ENCODE data around the gene HOXB4. TPM values are rescaled to one million over a fixed set of nuclear protein-coding genes. Genes with fewer than 3 reads are reported as not detected.

HOXB4 gene
- total RNA-seq, 2 donors from 2014 or later, result 0.41 to 1.1 TPM

GRCh38 chr17:48617471-48618255 lies 39.5 kb upstream of the HOXB4 start:
- Histone ChIP-seq H3K36me3 (no peaks in the 10 kb centered on the region), H3K9me3 (no peaks in the 10 kb centered on the region), H3K4me3 (no peak overlapping the region), H3K4me1 (replicated peaks) (peaks cover 8% of the 10 kb centered on the region), H3K27ac (no peak overlapping the region), H3K27me3 (replicated peaks; ENCODE audit: insufficient read depth) (peaks cover 65% of the 10 kb centered on the region)
- TF ChIP-seq POLR2A (IDR thresholded peaks at IDR 0.05) (no peak), POLR2AphosphoS5 (IDR thresholded peaks at IDR 0.05) (no peak)
- TF ChIP-seq, protein P1, sequence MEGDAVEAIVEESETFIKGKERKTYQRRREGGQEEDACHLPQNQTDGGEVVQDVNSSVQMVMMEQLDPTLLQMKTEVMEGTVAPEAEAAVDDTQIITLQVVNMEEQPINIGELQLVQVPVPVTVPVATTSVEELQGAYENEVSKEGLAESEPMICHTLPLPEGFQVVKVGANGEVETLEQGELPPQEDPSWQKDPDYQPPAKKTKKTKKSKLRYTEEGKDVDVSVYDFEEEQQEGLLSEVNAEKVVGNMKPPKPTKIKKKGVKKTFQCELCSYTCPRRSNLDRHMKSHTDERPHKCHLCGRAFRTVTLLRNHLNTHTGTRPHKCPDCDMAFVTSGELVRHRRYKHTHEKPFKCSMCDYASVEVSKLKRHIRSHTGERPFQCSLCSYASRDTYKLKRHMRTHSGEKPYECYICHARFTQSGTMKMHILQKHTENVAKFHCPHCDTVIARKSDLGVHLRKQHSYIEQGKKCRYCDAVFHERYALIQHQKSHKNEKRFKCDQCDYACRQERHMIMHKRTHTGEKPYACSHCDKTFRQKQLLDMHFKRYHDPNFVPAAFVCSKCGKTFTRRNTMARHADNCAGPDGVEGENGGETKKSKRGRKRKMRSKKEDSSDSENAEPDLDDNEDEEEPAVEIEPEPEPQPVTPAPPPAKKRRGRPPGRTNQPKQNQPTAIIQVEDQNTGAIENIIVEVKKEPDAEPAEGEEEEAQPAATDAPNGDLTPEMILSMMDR (IDR thresholded peaks at IDR 0.05), result no peak
- 11% methylated on average over 36 of the region's 43 CpGs for WGBS
- no peak for DNase-seq (ENCODE audit: low spot score)
- intact Hi-C loops (cut with DNase I), result loop anchor here (5.0 kb wide), 2 partner anchors 280 to 595 kb away; no protein-coding TSS in a partner anchor

- intact Hi-C loops (cut with DNase I), result loop anchor here (5.0 kb wide), 2 partner anchors 280 to 595 kb away; no protein-coding TSS in a partner anchor
- Histone ChIP-seq H3K36me3 (no peaks in the 10 kb centered on the region), H3K27me3 (replicated peaks; ENCODE audit: insufficient read depth) (peaks cover 60% of the 10 kb centered on the region), H3K4me1 (replicated peaks) (peaks cover 8% of the 10 kb centered on the region), H3K4me3 (no peak overlapping the region), H3K27ac (no peak overlapping the region), H3K9me3 (no peaks in the 10 kb centered on the region)
- no peak for DNase-seq (ENCODE audit: low spot score)
- no peak for TF ChIP-seq POLR2A (IDR thresholded peaks at IDR 0.05)
- TF ChIP-seq, protein P1 (IDR thresholded peaks at IDR 0.05), result no peak
- no peak for TF ChIP-seq POLR2AphosphoS5 (IDR thresholded peaks at IDR 0.05)
- WGBS, result 19% methylated on average over 15 of the region's 15 CpGs
Observed at GRCh38 chr17:48616717-48617470, 38.7 kb upstream of the HOXB4 start.

DNA sequence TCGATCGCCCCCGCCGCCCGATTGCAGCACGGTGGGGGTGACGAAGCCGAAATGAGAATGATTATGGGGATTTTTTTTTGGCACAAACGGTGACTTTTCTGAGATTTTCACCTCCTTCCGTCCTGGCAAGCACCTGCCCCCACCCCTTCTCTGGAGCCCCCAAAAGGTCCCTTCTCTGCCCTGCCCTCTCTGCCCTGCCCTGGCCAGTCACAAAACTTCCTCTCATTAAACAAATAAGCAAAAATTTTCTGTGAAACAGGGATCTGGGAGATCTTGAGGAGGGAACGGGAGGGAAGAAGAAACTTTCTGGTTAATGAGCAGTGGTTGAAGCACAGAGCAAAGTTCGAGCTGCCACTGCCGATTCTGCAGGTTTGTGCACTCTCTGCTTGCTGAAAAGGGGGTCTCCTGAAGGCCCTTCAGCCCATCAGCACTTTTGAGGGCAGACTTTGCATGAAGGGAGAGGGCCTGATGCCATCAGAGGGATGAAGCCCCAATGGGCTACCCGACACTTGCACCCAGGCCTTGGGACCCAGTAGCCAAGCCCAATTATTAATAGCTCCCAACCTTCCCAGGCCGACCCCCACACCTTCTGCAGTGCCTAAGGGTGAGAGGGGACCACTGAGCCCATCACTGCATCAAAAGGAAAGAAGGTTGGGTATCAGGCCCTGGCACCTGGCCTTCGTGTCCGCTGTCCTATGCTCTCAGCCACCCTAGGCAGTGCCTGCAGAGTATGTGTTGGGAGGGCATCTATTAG lies 38.0 kb upstream of the HOXB4 start:
- Histone ChIP-seq H3K27me3 (replicated peaks; ENCODE audit: insufficient read depth) (peaks cover 56% of the 10 kb centered on the region), H3K27ac (no peak overlapping the region), H3K9me3 (no peaks in the 10 kb centered on the region), H3K36me3 (no peaks in the 10 kb centered on the region), H3K4me3 (no peak overlapping the region), H3K4me1 (replicated peaks) (peaks cover 8% of the 10 kb centered on the region)
- DNase-seq (ENCODE audit: low spot score), result no peak
- WGBS, result 24% methylated on average over 16 of the region's 17 CpGs
- intact Hi-C loops (cut with DNase I), result loop anchor here (5.0 kb wide), 2 partner anchors 279 to 594 kb away; no protein-coding TSS in a partner anchor
- no peak for TF ChIP-seq POLR2AphosphoS5 (IDR thresholded peaks at IDR 0.05)
- TF ChIP-seq POLR2A (IDR thresholded peaks at IDR 0.05), result no peak
- TF ChIP-seq, protein P1 (IDR thresholded peaks at IDR 0.05), result no peak

DNA sequence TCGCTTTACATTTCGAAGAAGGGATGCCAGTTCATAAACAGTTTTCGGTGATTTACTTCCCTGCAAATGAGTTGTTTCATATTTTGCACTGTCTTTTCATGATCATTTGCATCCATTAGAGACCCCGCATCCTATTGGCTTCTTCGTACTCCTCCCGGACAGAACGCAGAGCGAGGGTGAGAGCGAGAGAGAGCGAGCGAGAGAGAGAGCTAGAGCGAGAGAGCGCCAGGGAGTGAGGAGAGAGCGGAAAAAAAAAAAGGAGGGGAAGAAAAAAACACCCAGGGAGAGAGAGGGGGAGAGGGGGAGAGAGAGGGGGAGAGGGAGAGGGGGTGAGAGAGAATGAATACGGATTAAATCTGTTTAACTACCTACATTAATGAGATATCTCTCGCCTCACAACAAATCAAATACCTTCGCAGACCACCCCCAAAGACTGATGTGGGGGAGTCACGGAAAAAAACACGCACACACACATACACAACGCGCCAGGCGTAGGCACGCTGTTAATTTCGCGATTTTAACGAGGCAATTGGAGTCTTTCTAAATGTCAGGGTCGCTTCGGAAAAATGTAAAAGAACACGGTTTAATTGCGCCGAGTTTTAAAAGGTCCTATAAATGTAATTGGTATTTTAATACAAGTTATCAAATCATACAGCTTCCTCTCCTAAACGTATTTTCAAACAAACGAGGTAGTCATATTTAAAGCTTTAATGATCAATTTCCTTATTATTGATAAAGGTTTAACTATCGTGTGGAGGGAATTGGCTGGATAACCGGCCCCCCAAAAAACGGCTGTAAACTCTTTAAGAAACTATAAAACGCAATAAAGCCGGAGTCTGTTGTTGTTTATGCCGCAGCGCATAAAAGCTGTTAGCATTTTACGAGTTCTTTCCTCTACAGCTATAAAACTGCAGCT lies 37.2 kb upstream of the HOXB4 start, which contains the start of gene HOXB8:
TSS of gene HOXB8 (minus strand) at position 246 of the 916 bp plus-strand sequence. CDS start 588 bp downstream, outside the sequence.
- no peaks in the 10 kb centered on the region for H3K9me3 ChIP-seq
- H3K27ac ChIP-seq, result no peak within 1 kb of the TSS
- H3K4me3 ChIP-seq, result no peak within 1 kb of the TSS
- intact Hi-C loops (cut with DNase I), result loop anchor here (5.0 kb wide), 2 partner anchors 278 to 593 kb away; no protein-coding TSS in a partner anchor
- TF ChIP-seq POLR2A (IDR thresholded peaks at IDR 0.05) (no peak), POLR2AphosphoS5 (IDR thresholded peaks at IDR 0.05) (no peak)
- TF ChIP-seq, protein P1 (IDR thresholded peaks at IDR 0.05), result no peak
- H3K36me3 ChIP-seq, result no peaks in the 10 kb centered on the region
- H3K4me1 ChIP-seq (replicated peaks), result peaks cover 8% of the 10 kb centered on the region
- 13% methylated on average over 41 of the region's 41 CpGs for WGBS
- DNase-seq (ENCODE audit: low spot score), result no peak
- H3K27me3 ChIP-seq (replicated peaks; ENCODE audit: insufficient read depth), result peaks cover 50% of the 10 kb centered on the region

Data from prostate gland (tissue), 2 donors.